Calu3 (cell line): ENCODE measurements around the gene DDC. TPM values are rescaled to one million over a fixed set of nuclear protein-coding genes. Genes with fewer than 3 reads are reported as not detected.

Source experiments
- BruUV-seq: library from RNA; stranded (reverse); fragments of 400-500 nt; replicated peaks from 2 replicates; lab custom pipeline; 2021; lab: Mats Ljungman, UMichigan
- CTCF ChIA-PET: fragments of 300-600 bp; sonication (Branson Sonifier 250); formaldehyde crosslinking; loops from one replicate; lab custom pipeline; 2022; ENCODE audit warnings: antibody characterized with exemption; lab: Charles Lee
- DNase-seq: peaks from one replicate; pipeline ENCODE4 v3.0.0; 2022
- H3K27ac Mint-ChIP-seq: one replicate; pipeline ENCODE4 v1.8.0; 2022; ENCODE audit warnings: mixed read lengths; ENCODE audit not compliant: unreplicated experiment
- H3K27me3 Mint-ChIP-seq: one replicate; pipeline ENCODE4 v1.8.0; 2022; ENCODE audit warnings: mixed read lengths; ENCODE audit not compliant: unreplicated experiment
- H3K36me3 Mint-ChIP-seq: one replicate; pipeline ENCODE4 v1.8.0; 2022; ENCODE audit warnings: mild to moderate bottlenecking, moderate library complexity, mixed read lengths; ENCODE audit not compliant: insufficient read depth, unreplicated experiment
- H3K4me1 Mint-ChIP-seq: one replicate; pipeline ENCODE4 v1.8.0; 2022; ENCODE audit warnings: mild to moderate bottlenecking, low read depth, mixed read lengths; ENCODE audit not compliant: unreplicated experiment
- H3K4me3 Mint-ChIP-seq: one replicate; pipeline ENCODE4 v1.8.0; 2022; ENCODE audit warnings: mild to moderate bottlenecking, low read depth, moderate library complexity, mixed read lengths; ENCODE audit not compliant: unreplicated experiment
- H3K9me3 Mint-ChIP-seq: one replicate; pipeline ENCODE4 v1.8.0; 2022; ENCODE audit warnings: low read depth, mixed read lengths; ENCODE audit not compliant: unreplicated experiment
- CTCF ChIP-seq: fragments of 200-600 bp; IDR thresholded peaks from one replicate; pipeline ENCODE4 v1.8.0; 2022; ENCODE audit warnings: antibody characterized with exemption; ENCODE audit not compliant: unreplicated experiment
- intact Hi-C: fragments of 100-400 bp; cut with micrococcal nuclease; formaldehyde crosslinking; loops from one replicate; pipeline ENCODE4 v1.10.0; 2022; ENCODE audit not compliant: unreplicated experiment
- total RNA-seq: library from RNA; stranded (reverse); gene quantifications from 2 replicates; pipeline ENCODE4 v1.2.3, GENCODE V29; 2022

DDC gene
- total RNA-seq, 1 experiment from 2014 or later: 3.7 TPM

GRCh38 chr7:50610521-50611277 is 45.5 kb upstream of the DDC start:
- CTCF ChIA-PET: interaction anchor here (0.6 to 1.0 kb wide), 2 partner anchors 55 to 530 kb away, joined by 3 read pairs; no protein-coding TSS in a partner anchor
- DNase-seq: no peak
- intact Hi-C loops: no loop called here
- TF ChIP-seq CTCF: no peak
- Mint-ChIP-seq H3K27me3 (no peaks in the 10 kb centered on the region), H3K36me3 (peaks cover 31% of the 10 kb centered on the region), H3K27ac (no peak overlapping the region), H3K9me3 (no peaks in the 10 kb centered on the region), H3K4me3 (no peak overlapping the region), H3K4me1 (peaks cover 23% of the 10 kb centered on the region)
- TSS peak; percentile 8 for BruUV-seq

DNA sequence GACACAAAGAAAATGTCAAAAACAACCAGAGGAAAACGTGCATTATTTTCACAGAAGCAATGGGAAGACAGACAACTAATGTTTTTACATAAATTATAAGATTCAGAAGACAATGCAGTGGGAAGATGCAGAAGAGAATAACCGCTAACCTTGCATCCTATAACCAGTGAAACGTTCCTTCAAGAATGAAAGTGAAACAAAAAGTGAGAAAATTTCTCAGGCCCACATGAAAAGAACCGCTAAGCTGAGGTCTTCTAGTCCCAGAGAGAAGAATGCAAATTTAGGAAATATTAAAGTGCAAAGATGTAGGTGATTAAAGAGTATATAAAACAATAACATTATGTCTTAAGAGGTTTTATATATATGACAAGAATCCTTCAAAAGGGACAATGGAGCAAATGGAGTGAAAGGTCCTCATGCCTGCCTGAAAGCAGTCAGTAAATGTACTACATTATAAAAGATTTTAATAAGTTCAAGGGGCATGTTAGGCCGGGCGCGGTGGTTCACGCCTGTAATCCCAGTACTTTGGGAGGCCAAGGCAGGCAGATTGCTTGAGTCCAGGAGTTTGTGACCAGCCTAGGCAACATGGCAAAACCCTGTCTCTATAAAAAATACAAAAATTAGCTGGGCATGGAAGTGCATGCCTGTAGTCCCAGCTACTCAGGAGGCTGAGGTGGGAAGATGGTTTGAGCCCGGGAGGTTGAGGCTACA is 43.1 kb upstream of the DDC start:
- Mint-ChIP-seq H3K27me3 (no peaks in the 10 kb centered on the region), H3K9me3 (no peaks in the 10 kb centered on the region), H3K4me1 (peaks cover 8% of the 10 kb centered on the region), H3K27ac (no peak overlapping the region), H3K36me3 (peaks cover 18% of the 10 kb centered on the region), H3K4me3 (no peak overlapping the region)
- BruUV-seq: no TSS peak
- intact Hi-C loops: no loop called here
- TF ChIP-seq CTCF: no peak
- CTCF ChIA-PET: interaction anchor here (0.6 kb wide), 3 partner anchors 14 to 141 kb away, joined by 3 to 4 read pairs (median 3); no protein-coding TSS in a partner anchor
- DNase-seq: no peak

GRCh38 chr7:50607524-50608125 is 42.4 kb upstream of the DDC start:
- Mint-ChIP-seq H3K27me3 (no peaks in the 10 kb centered on the region), H3K27ac (no peak overlapping the region), H3K4me1 (peaks cover 8% of the 10 kb centered on the region), H3K4me3 (no peak overlapping the region), H3K9me3 (no peaks in the 10 kb centered on the region), H3K36me3 (peaks cover 13% of the 10 kb centered on the region)
- BruUV-seq: no TSS peak
- intact Hi-C loops: no loop called here
- TF ChIP-seq CTCF: no peak
- DNase-seq: no peak
- CTCF ChIA-PET: interaction anchor here (0.6 kb wide), 1 partner anchor 14 kb away, joined by 3 read pairs; no protein-coding TSS in a partner anchor

DNA sequence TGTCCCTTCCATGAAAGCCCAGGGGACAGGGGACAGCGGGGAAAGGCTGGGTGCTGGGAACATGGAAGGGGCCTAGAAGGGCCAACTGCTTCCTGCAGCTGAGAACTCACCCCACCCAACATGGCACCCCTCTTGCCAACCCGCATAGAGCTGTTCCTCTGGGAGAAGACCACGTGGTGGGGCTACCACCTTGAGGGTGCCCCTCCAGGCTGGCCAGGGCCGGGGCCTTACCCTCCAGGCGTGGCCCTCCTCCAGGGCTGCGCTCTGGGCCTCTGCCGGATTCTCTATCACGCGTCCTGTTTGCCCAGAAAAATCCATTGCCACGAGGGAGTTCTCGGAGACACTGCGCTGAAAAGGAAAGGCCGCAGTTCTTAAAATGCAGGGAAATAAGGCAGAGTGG is 39.9 kb upstream of the DDC start:
- no peak overlapping the region for H3K27ac Mint-ChIP-seq

More for the DNA sequence above, 39.9 kb upstream of the DDC start:
- no peaks in the 10 kb centered on the region for H3K27me3 Mint-ChIP-seq
- H3K4me1 Mint-ChIP-seq: no peaks in the 10 kb centered on the region
- BruUV-seq: no TSS peak
- TF ChIP-seq CTCF: no peak
- no peak for DNase-seq
- no peaks in the 10 kb centered on the region for H3K9me3 Mint-ChIP-seq
- CTCF ChIA-PET: no interaction called here
- H3K36me3 Mint-ChIP-seq: peaks cover 18% of the 10 kb centered on the region
- intact Hi-C loops: no loop called here
- no peak overlapping the region for H3K4me3 Mint-ChIP-seq
